Activated T-cell treated with anti-CD3 and anti-CD28 coated beads, Interleukin-2, amount 50 U/mL, for 72 hours (primary cell): ENCODE measurements around the gene DPF3. TPM values are rescaled to one million over a fixed set of nuclear protein-coding genes. Genes with fewer than 3 reads are reported as not detected.

Experiments
- ATAC-seq, 2 donors: fragments of 150-1000 bp; cut with Tn5 transposase; replicated peaks in 1 of 2; 2 replicates each; pipeline ENCODE4 v1.10.0; 2021; ENCODE audit warnings: moderate library complexity in 2 of 2, mild to moderate bottlenecking in 1 of 2
- DNase-seq, 2 donors: peaks; one replicate each; pipeline ENCODE4 v3.0.0; 2021 to 2022; ENCODE audit warnings: mixed read lengths in 1 of 2
- H3K27ac Mint-ChIP-seq: one replicate; pipeline ENCODE4 v1.8.0; 2022; ENCODE audit warnings: mild to moderate bottlenecking, moderate library complexity, mixed read lengths
- H3K27me3 Mint-ChIP-seq: one replicate; pipeline ENCODE4 v1.8.0; 2022; ENCODE audit warnings: low read depth, mixed read lengths
- H3K36me3 Mint-ChIP-seq, 2 donors: one replicate each; pipeline ENCODE4 v1.8.0; 2022; ENCODE audit warnings: mixed read lengths in 2 of 2, mild to moderate bottlenecking in 1 of 2; ENCODE audit not compliant: insufficient read depth in 2 of 2
- H3K4me1 Mint-ChIP-seq: one replicate; pipeline ENCODE4 v1.8.0; 2022; ENCODE audit warnings: low read depth, mixed read lengths
- H3K4me3 Mint-ChIP-seq, 2 donors: one replicate each; pipeline ENCODE4 v1.8.0; 2022; ENCODE audit warnings: mild to moderate bottlenecking in 2 of 2, mixed read lengths in 2 of 2, moderate library complexity in 2 of 2
- H3K9me3 Mint-ChIP-seq, 2 donors: one replicate each; pipeline ENCODE4 v1.8.0; 2022; ENCODE audit warnings: mixed read lengths in 2 of 2
- total RNA-seq, 2 donors: library from RNA; stranded (reverse); gene quantifications; one replicate each; pipeline ENCODE4 v1.2.3, GENCODE V29; 2022

The DPF3 gene
- total RNA-seq, 2 donors from 2014 or later = 0.23 to 0.62 TPM

- no peaks in the 10 kb centered on the region for H3K9me3 Mint-ChIP-seq
- no peaks in the 10 kb centered on the region for H3K36me3 Mint-ChIP-seq
- H3K27ac Mint-ChIP-seq = no peak overlapping the region
- no peak for DNase-seq
- peaks cover 26% of the 10 kb centered on the region for H3K27me3 Mint-ChIP-seq
- peaks cover 16% of the 10 kb centered on the region for H3K4me1 Mint-ChIP-seq
- ATAC-seq = no peak
- H3K4me3 Mint-ChIP-seq = no peak overlapping the region
These were observed 295.6 kb downstream of the DPF3 start for GRCh38 chr14:72598306-72598705.

- Mint-ChIP-seq H3K36me3 (no peaks in the 10 kb centered on the region), H3K4me3 (no peak overlapping the region), H3K4me1 (peaks cover 21% of the 10 kb centered on the region), H3K27ac (no peak overlapping the region), H3K27me3 (peaks cover 33% of the 10 kb centered on the region), H3K9me3 (no peaks in the 10 kb centered on the region)
- ATAC-seq = no peak
- no peak for DNase-seq
These were observed 296.4 kb downstream of the DPF3 start for GRCh38 chr14:72597252-72598233.

GRCh38 chr14:72595152-72595862, 298.6 kb downstream of the DPF3 start:
- ATAC-seq (no peak), DNase-seq (no peak)
- H3K36me3 Mint-ChIP-seq = peaks cover 0 to 4% of the 10 kb centered on the region in 2 donors
- no peak overlapping the region for H3K27ac Mint-ChIP-seq
- H3K9me3 Mint-ChIP-seq = peaks cover 0 to 2% of the 10 kb centered on the region in 2 donors
- peaks cover 40% of the 10 kb centered on the region for H3K27me3 Mint-ChIP-seq
- peaks cover 29% of the 10 kb centered on the region for H3K4me1 Mint-ChIP-seq
- peak overlapping the region in 1 of 2 donors; percentile 74 for H3K4me3 Mint-ChIP-seq

DNA sequence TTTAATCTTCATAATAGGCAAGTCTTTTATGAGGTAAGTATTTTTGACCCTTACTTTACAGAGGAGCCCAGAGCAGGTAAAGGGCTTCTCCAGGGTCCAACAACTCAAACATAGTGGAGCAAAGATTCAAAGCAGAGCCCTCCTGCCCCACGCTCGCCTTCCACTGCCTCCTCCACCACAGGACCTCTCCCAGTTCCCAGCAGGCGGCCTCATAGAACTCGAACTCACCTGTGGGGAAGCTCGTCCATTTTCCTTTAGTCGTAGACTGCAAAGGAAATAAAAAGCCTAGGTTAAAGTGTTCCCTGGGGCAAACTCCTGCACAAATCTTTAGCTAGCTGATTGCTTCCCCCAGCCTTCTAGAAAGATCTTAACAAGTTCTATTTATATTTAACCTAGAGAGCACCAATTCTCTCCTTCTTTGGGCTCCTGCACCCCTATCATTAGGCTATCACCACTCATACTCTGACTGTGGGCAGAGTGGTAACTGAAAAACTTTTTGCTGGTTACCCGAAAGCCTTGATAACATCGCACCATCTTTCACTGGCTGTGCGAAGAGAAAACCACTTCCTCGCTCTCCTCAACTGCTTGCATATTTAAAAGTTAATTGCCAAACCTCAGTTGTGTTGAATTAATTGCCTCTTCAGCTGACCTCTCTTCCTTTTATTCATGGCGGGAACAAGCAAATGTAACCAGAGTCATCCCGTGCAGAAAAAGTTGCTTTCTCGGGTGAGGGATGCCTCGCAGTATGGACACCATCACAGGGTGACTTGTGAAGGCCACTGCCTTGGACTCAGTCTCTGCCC, 299.6 kb downstream of the DPF3 start:
- peak overlapping the region; percentile 79 for H3K27ac Mint-ChIP-seq
- H3K4me3 Mint-ChIP-seq = peak overlapping the region; percentile 46 to 74
- H3K4me1 Mint-ChIP-seq = peaks cover 35% of the 10 kb centered on the region
- H3K36me3 Mint-ChIP-seq = peaks cover 0 to 10% of the 10 kb centered on the region in 2 donors
- H3K27me3 Mint-ChIP-seq = peaks cover 40% of the 10 kb centered on the region
- ATAC-seq = peak; percentile 97 to 98
- peak; percentile 40 to 50 for DNase-seq
- H3K9me3 Mint-ChIP-seq = peaks cover 0 to 7% of the 10 kb centered on the region in 2 donors

GRCh38 chr14:72591391-72591790, 302.5 kb downstream of the DPF3 start:
- no peak overlapping the region for H3K4me3 Mint-ChIP-seq
- H3K4me1 Mint-ChIP-seq = peaks cover 35% of the 10 kb centered on the region
- no peak overlapping the region for H3K27ac Mint-ChIP-seq
- H3K27me3 Mint-ChIP-seq = peaks cover 38% of the 10 kb centered on the region
- peaks cover 2 to 10% of the 10 kb centered on the region in 2 donors for H3K36me3 Mint-ChIP-seq
- DNase-seq = no peak
- peaks cover 3 to 8% of the 10 kb centered on the region in 2 donors for H3K9me3 Mint-ChIP-seq
- ATAC-seq = no peak

DNA sequence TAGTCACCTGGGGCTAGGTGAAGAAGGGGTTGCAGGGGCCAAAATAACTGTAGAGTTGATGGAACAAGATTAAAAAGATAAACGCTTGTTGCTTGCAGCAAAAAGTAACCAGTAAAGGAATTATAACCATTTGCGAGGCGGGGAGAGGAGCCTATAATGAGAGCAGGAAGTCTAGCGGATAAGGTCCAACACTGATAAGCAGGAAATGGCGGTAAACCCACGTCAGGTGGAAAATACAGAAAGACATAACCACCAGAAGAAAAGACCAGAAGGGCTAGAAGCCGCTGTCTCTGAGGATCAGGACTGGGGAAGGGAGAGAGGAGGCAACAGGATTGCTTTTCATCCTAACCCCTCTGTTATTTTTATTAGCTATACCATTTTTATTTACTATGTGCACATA, 303.3 kb downstream of the DPF3 start:
- DNase-seq (no peak), ATAC-seq (no peak)
- Mint-ChIP-seq H3K27me3 (peaks cover 32% of the 10 kb centered on the region), H3K36me3 (peaks cover 2 to 10% of the 10 kb centered on the region in 2 donors), H3K4me1 (peaks cover 35% of the 10 kb centered on the region), H3K27ac (no peak overlapping the region), H3K9me3 (peaks cover 3 to 12% of the 10 kb centered on the region in 2 donors), H3K4me3 (peak overlapping the region; percentile 5 to 31)

DNA sequence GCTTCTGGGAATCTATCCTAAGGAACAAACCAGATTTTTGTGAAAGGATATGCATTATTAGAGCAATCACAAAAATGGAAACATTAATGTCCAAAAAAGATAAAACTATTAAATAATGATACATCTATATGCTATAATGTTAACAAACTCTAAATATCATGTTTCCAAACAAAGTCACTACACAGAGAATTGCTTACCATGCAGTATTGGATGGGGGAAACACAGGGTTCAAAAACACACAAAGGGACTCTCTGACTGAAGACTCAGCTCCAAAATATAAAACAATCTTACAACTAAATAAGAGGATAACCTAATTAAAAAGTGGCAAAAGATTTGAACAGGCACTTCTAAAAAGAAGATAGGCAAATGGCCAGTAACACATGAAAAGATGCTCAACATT, 304.2 kb downstream of the DPF3 start:
- peaks cover 2 to 10% of the 10 kb centered on the region in 2 donors for H3K36me3 Mint-ChIP-seq
- peaks cover 32% of the 10 kb centered on the region for H3K27me3 Mint-ChIP-seq
- H3K9me3 Mint-ChIP-seq = peaks cover 4 to 15% of the 10 kb centered on the region in 2 donors
- ATAC-seq (no peak), DNase-seq (no peak)
- no peak overlapping the region for H3K27ac Mint-ChIP-seq
- H3K4me1 Mint-ChIP-seq = peaks cover 27% of the 10 kb centered on the region
- H3K4me3 Mint-ChIP-seq = no peak overlapping the region

DNA sequence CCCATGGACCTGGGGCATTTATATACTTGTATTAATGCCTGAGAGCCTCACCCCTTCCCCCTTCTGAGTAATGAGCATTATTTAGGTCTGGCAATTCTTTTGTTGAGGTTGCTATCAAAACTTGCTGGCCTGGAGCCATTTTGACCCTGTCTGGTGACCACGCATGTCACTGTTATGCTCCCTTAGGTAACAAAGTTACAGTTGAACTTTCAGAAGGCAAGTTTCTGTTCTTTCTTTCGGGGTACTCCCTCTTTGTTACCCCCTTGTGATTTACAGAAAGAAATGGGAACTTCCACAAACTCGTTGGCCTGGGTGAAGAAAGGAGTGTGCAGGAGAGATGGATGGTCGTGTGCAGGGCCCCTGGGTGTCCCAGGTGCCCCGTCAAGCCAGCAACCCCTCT, 305.4 kb downstream of the DPF3 start:
- no peak overlapping the region for H3K27ac Mint-ChIP-seq
- peaks cover 5 to 15% of the 10 kb centered on the region in 2 donors for H3K9me3 Mint-ChIP-seq
- H3K4me3 Mint-ChIP-seq = no peak overlapping the region
- peaks cover 32% of the 10 kb centered on the region for H3K27me3 Mint-ChIP-seq
- H3K36me3 Mint-ChIP-seq = peaks cover 2 to 10% of the 10 kb centered on the region in 2 donors
- ATAC-seq (no peak), DNase-seq (no peak)
- peaks cover 18% of the 10 kb centered on the region for H3K4me1 Mint-ChIP-seq

DNA sequence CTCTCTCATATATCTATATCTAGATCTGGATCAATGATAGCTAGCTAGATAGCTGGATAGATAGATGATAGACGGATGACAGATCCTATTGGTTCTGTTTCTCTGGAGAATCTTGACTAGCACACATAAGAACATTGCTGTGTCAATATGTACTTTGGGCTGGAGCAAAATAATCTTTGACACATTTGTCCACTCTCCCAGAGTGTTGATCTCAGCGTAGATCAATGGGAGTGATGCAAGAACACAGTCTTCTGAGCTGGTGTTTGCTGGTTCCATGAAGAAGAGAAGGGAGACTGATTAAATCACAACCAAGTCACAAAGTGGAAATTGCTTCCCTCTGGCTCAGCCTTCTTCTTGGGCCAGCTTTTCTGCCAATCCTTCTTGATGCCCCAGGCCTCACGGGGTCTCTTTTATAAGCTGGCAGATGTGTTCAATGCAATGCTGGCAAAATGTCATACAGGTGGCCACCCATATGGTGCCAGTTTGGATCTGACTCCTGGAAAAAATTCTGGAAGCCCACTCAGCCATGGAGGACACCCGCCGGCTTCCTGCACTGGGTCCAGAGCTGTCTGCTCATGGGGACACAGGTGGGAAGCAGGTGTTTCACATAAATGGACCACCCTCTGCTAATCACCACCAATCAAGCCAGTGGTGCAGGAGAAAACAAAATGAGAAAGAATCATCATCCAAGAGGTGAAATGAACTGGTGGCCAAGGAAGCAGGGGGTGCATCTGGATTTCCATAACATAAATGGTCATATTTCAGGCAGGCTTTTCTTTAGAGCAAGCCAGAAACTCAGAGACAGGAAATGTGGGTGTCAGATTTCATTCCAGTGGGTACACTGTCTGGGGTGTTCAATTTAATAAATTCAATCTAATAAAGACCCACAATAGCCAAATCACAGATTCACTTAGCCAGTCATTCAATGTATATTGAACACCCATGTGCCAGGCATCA, 310.3 kb downstream of the DPF3 start:
- no peak for ATAC-seq
- peak overlapping the region; percentile 12 for H3K27ac Mint-ChIP-seq
- no peak overlapping the region for H3K4me3 Mint-ChIP-seq
- peaks cover 0 to 2% of the 10 kb centered on the region in 2 donors for H3K36me3 Mint-ChIP-seq
- H3K4me1 Mint-ChIP-seq = no peaks in the 10 kb centered on the region
- DNase-seq = no peak
- H3K27me3 Mint-ChIP-seq = peaks cover 8% of the 10 kb centered on the region
- peaks cover 5 to 8% of the 10 kb centered on the region in 2 donors for H3K9me3 Mint-ChIP-seq

DNA sequence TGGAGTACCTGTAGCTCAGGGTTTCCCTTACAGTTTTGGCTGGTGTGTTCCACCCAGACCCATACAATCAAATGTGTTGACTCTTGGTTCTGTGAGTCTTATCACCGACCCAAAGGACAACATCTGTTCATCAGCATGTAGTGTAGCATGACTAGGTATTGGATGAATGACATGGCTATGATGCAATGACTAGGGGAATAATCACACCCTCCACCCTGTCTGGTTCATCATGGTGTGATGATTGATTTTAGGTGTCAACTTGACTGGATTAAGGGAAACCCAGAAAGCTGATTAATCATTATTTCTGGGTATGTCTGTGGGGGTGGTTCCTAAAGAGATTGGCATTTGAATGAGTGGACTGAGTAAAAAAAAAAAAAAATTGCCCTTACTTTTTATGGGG, 311.3 kb downstream of the DPF3 start:
- Mint-ChIP-seq H3K9me3 (peaks cover 5 to 8% of the 10 kb centered on the region in 2 donors), H3K4me1 (no peaks in the 10 kb centered on the region), H3K4me3 (no peak overlapping the region), H3K27ac (no peak overlapping the region), H3K36me3 (peaks cover 0 to 2% of the 10 kb centered on the region in 2 donors), H3K27me3 (peaks cover 8% of the 10 kb centered on the region)
- ATAC-seq = peak; percentile 90 to 96
- DNase-seq = peak in 1 of 2 donors; percentile 14

DNA sequence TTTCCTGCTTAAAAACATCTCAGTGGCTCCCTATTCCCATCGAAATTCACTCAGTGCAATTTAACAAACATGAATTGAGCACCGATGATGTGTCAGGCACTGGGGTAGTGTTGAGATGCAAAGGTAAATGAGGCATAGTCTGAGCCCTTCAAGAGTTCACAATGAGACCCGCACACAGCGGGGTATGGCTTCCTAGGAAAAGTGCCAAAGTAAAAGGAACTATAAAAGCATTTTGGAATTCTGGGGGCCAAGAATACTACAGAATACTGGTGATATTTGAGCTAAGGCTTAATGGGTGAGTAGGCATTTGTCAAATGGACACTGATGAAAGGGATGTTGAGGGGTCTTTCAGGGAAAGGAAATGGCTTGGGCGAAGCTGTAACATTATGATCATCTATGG, 315.4 kb downstream of the DPF3 start:
- Mint-ChIP-seq H3K36me3 (no peaks in the 10 kb centered on the region), H3K27me3 (peaks cover 8% of the 10 kb centered on the region), H3K4me3 (no peak overlapping the region), H3K9me3 (no peaks in the 10 kb centered on the region), H3K4me1 (peaks cover 8% of the 10 kb centered on the region), H3K27ac (no peak overlapping the region)
- DNase-seq (no peak), ATAC-seq (no peak)

- no peak for ATAC-seq
- Mint-ChIP-seq H3K4me3 (no peak overlapping the region), H3K27ac (no peak overlapping the region), H3K9me3 (no peaks in the 10 kb centered on the region), H3K36me3 (no peaks in the 10 kb centered on the region), H3K4me1 (peaks cover 8% of the 10 kb centered on the region), H3K27me3 (peaks cover 8% of the 10 kb centered on the region)
- DNase-seq = no peak
These were observed 316.4 kb downstream of the DPF3 start for GRCh38 chr14:72577521-72577920.
